ENCODE results near the gene RPL32.
"Not testable (repeated sequence)": the region's sequence is repeated elsewhere in the genome, so short reads cannot be mapped to it uniquely, and the experiment has no call there.

RPL32 gene

DNA sequence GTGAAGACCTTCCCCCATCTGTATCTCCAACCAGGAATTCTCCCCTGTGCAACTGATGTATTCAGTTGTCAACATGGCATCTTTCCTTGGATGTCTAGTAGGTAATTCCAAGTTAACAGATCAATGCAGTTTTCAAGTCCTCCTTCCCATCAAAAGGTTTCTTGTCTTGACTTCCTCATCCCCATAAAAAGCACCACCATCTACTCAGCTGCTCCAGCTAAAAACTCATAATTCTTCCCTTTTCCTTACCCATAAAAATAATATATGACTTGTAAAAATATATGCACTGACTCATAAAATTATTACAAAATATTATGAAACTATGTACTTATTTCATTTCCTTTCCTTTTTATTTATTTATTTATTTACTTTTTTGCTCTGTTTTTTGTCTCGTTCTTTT, 49.9 kb downstream of the RPL32 start:
- no peak overlapping the region for H3K4me3 ChIP-seq (ENCODE audit: low read depth, low read length)
- DNase-seq (ENCODE audit: low read depth): no peak

- not testable (repeated sequence) for DNase-seq (ENCODE audit: low read depth); H3K4me3 ChIP-seq (ENCODE audit: low read depth, low read length)
These were observed 53.2 kb downstream of the RPL32 start for GRCh38 chr3:12787967-12788690.

GRCh38 chr3:12787346-12787745, 54.0 kb downstream of the RPL32 start:
- not testable (repeated sequence) for H3K4me3 ChIP-seq (ENCODE audit: low read depth, low read length); DNase-seq (ENCODE audit: low read depth)

DNA sequence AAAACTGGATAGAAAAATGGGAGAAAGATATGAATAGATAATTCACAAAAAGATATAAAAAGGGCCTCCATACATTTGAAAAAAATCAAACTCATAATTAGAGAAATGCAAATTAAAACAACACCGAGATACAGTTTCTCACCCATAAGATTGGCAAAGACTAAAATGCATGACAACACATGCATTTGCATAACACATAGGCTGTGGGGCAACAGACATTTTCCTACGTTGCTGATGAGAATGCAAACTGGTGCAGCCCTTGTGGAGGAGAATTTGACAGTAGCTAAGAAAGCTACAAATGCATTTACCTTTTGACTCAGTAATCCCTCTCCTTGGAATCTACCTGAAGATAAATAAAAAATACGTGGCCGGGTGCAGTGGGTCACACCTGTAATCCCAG, 56.3 kb downstream of the RPL32 start:
- no peak for DNase-seq (ENCODE audit: low read depth)
- H3K4me3 ChIP-seq (ENCODE audit: low read depth, low read length): no peak overlapping the region

Data from skeletal muscle cell (primary cell).